PC-3 (cell line): ENCODE data around the gene MYH9. TPM values are rescaled to one million over a fixed set of nuclear protein-coding genes. Genes with fewer than 3 reads are reported as not detected.

Experiments used
- ATAC-seq: fragments of 200-7000 bp; cut with Tn5 transposase; 2 replicates; pipeline ENCODE4 v1.9.1; 2020; ENCODE audit warnings: mild to moderate bottlenecking, moderate library complexity
- BruUV-seq: library from RNA; stranded (reverse); fragments of 400-500 nt; replicated peaks from 2 replicates; lab custom pipeline; 2021; lab: Mats Ljungman, UMichigan
- CTCF ChIA-PET: fragments of 300-600 bp; sonication (Branson Sonifier 250); formaldehyde crosslinking; loops from one replicate; lab custom pipeline; 2022; ENCODE audit warnings: antibody characterized with exemption; lab: Charles Lee
- POLR2A ChIA-PET: fragments of 300-600 bp; sonication (Branson Sonifier 250); formaldehyde crosslinking; loops from one replicate; lab custom pipeline; 2022; ENCODE audit warnings: antibody characterized with exemption; ENCODE audit not compliant: unreplicated experiment; lab: Charles Lee
- DNase-seq: peaks from one replicate; pipeline ENCODE4 v3.0.0-alpha.2; 2015
- H2AFZ ChIP-seq: fragments of 300-600 bp; sonication (generic); 2 replicates; pipeline ENCODE4 v1.6.0; 2016; ENCODE audit warnings: antibody characterized with exemption, low read length
- H3F3A ChIP-seq: fragments of 300-600 bp; sonication (generic); one replicate; pipeline ENCODE4 v1.6.0; 2017; ENCODE audit warnings: antibody characterized with exemption, low read length, control low read depth, mild to moderate bottlenecking; ENCODE audit not compliant: unreplicated experiment
- H3K27ac ChIP-seq: fragments of 300-600 bp; sonication (generic); 2 replicates; pipeline ENCODE4 v1.5.1; 2016; ENCODE audit warnings: mild to moderate bottlenecking, low read length
- H3K27me3 ChIP-seq: fragments of 300-600 bp; sonication (generic); 2 replicates; pipeline ENCODE4 v1.6.1; 2016; ENCODE audit warnings: low read length, mixed read lengths
- H3K36me3 ChIP-seq: fragments of 300-600 bp; sonication (generic); 2 replicates; pipeline ENCODE4 v1.6.1; 2016; ENCODE audit warnings: low read depth, mixed run types, low read length, mixed read lengths
- H3K4me1 ChIP-seq: fragments of 300-600 bp; sonication (generic); 2 replicates; pipeline ENCODE4 v1.5.1; 2016; ENCODE audit warnings: low read length; ENCODE audit not compliant: insufficient read depth
- H3K4me2 ChIP-seq: fragments of 300-600 bp; sonication (generic); 2 replicates; pipeline ENCODE4 v1.6.0; 2016; ENCODE audit warnings: low read length
- H3K4me3 ChIP-seq: fragments of 300-600 bp; sonication (generic); 2 replicates; pipeline ENCODE4 v1.5.1; 2016; ENCODE audit warnings: mild to moderate bottlenecking, low read length, mixed read lengths
- H3K79me2 ChIP-seq: fragments of 300-600 bp; sonication (generic); 2 replicates; pipeline ENCODE4 v1.6.1; 2017; ENCODE audit warnings: low read length, mixed read lengths
- H3K9ac ChIP-seq: fragments of 300-600 bp; sonication (generic); 2 replicates; pipeline ENCODE4 v1.6.0; 2016; ENCODE audit warnings: mild to moderate bottlenecking, low read length
- H3K9me2 ChIP-seq: fragments of 300-600 bp; sonication (generic); replicated peaks from 2 replicates; pipeline ENCODE4 v1.6.1; 2016; ENCODE audit warnings: mixed run types, low read length, mixed read lengths
- H3K9me3 ChIP-seq: fragments of 300-600 bp; sonication (generic); 2 replicates; pipeline ENCODE4 v1.6.1; 2016; ENCODE audit warnings: low read length, mixed read lengths
- H4K20me1 ChIP-seq: fragments of 300-600 bp; sonication (generic); 2 replicates; pipeline ENCODE4 v1.6.1; 2016; ENCODE audit warnings: low read length, mixed read lengths
- EZH2 ChIP-seq: fragments of 300-600 bp; sonication (generic); IDR thresholded peaks from one replicate; pipeline ENCODE4 v1.6.1; 2017; ENCODE audit warnings: antibody characterized with exemption, mild to moderate bottlenecking, low read length; ENCODE audit not compliant: unreplicated experiment
- EZH2phosphoT487 ChIP-seq: fragments of 300-600 bp; sonication (generic); IDR thresholded peaks from 2 replicates; pipeline ENCODE4 v1.6.1; 2018; ENCODE audit warnings: mild to moderate bottlenecking, antibody characterized with exemption, low read length, borderline replicate concordance
- intact Hi-C: fragments of 100-400 bp; cut with micrococcal nuclease; formaldehyde crosslinking; loops from 2 replicates; pipeline ENCODE4 v1.9.0; 2023
- total RNA-seq: library from RNA; depleted of rRNA; stranded (reverse); fragments of >200 nt; gene quantifications from 2 replicates; pipeline ENCODE4 v1.2.3, GENCODE V29; 2014
- TF ChIP-seq, protein P1 (sequence below): fragments of 300-600 bp; sonication (generic); conservative IDR thresholded peaks from 2 replicates; pipeline ENCODE4 v1.5.1; 2017; ENCODE audit warnings: antibody characterized with exemption, low read depth, mild to moderate bottlenecking, low read length

Gene MYH9
- total RNA-seq, 1 experiment from 2014 or later = 357 TPM

DNA sequence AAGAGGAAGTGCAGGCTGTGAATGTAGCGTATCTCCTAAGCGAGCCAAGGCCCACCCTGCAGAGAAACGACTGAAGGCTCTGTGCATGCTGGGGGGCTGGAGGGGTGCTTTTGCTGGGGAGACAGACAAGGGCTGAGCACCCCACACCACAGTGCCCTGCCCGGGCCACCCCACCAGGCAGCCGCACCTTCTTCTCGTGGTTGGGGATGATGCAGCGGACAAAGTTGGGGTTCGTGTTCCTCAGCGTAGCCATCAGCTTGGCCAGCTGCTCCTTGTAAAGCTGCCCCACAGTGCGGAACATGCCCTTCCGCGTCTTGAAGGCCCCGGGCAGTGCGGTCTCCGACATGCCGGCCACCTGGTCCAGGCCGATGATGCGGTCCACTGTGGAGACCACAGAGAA is 81.5 kb downstream of the MYH9 start:
- intact Hi-C loops = no loop called here
- Histone ChIP-seq H3K27ac (no peak overlapping the region), H3K36me3 (peaks cover 69% of the 10 kb centered on the region), H4K20me1 (peaks cover 10% of the 10 kb centered on the region), H3K4me2 (no peak overlapping the region), H3K9ac (no peak overlapping the region), H3K79me2 (0 out of 2 replicates have a peak, but pooled peaks cover 5% of the 10 kb centered on the region), H3K9me2 (no peaks in the 10 kb centered on the region), H2AFZ (no peak overlapping the region), H3K27me3 (no peaks in the 10 kb centered on the region), H3K4me3 (no peak overlapping the region), H3K9me3 (no peaks in the 10 kb centered on the region), H3K4me1 (peaks cover 36% of the 10 kb centered on the region), H3F3A (no peaks in the 10 kb centered on the region)
- BruUV-seq = no TSS peak
- ATAC-seq (no peak), DNase-seq (no peak)
- POLR2A ChIA-PET = no interaction called here
- CTCF ChIA-PET = no interaction called here
- TF ChIP-seq EZH2 = no peak
- TF ChIP-seq, protein P1, sequence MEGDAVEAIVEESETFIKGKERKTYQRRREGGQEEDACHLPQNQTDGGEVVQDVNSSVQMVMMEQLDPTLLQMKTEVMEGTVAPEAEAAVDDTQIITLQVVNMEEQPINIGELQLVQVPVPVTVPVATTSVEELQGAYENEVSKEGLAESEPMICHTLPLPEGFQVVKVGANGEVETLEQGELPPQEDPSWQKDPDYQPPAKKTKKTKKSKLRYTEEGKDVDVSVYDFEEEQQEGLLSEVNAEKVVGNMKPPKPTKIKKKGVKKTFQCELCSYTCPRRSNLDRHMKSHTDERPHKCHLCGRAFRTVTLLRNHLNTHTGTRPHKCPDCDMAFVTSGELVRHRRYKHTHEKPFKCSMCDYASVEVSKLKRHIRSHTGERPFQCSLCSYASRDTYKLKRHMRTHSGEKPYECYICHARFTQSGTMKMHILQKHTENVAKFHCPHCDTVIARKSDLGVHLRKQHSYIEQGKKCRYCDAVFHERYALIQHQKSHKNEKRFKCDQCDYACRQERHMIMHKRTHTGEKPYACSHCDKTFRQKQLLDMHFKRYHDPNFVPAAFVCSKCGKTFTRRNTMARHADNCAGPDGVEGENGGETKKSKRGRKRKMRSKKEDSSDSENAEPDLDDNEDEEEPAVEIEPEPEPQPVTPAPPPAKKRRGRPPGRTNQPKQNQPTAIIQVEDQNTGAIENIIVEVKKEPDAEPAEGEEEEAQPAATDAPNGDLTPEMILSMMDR = no peak
- TF ChIP-seq EZH2phosphoT487 = no peak

DNA sequence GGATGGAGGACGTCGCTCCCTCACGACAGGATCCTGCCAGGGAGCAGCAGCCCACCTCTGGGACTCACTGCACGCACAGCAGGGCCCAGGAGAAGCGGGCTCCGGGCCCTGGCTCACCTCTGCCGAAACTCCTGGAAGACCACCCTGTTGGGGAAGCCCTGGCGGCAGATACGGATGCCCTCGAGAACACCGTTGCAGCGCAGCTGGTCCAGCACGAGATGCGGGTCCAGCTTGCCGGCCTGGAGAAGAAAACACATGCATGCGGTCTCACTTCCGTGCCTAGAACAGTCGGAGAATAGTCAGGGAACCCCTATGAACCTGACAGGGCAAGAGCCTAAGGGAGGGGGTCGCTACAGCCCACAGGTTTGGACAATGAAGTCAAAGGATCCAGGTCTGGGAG is 82.0 kb downstream of the MYH9 start:
- Histone ChIP-seq H3K27ac (no peak overlapping the region), H3F3A (no peaks in the 10 kb centered on the region), H2AFZ (no peak overlapping the region), H3K9me2 (no peaks in the 10 kb centered on the region), H3K27me3 (no peaks in the 10 kb centered on the region), H3K4me3 (no peak overlapping the region), H3K36me3 (peaks cover 69% of the 10 kb centered on the region), H4K20me1 (peaks cover 10% of the 10 kb centered on the region), H3K79me2 (0 out of 2 replicates have a peak, but pooled peaks cover 2% of the 10 kb centered on the region), H3K4me2 (no peak overlapping the region), H3K9me3 (no peaks in the 10 kb centered on the region), H3K4me1 (peaks cover 36% of the 10 kb centered on the region), H3K9ac (no peak overlapping the region)
- intact Hi-C loops = no loop called here
- TF ChIP-seq EZH2phosphoT487 = no peak
- TF ChIP-seq, protein P1 = no peak
- ATAC-seq (no peak), DNase-seq (no peak)
- ChIA-PET CTCF (no interaction called here), POLR2A (no interaction called here)
- no TSS peak for BruUV-seq

DNA sequence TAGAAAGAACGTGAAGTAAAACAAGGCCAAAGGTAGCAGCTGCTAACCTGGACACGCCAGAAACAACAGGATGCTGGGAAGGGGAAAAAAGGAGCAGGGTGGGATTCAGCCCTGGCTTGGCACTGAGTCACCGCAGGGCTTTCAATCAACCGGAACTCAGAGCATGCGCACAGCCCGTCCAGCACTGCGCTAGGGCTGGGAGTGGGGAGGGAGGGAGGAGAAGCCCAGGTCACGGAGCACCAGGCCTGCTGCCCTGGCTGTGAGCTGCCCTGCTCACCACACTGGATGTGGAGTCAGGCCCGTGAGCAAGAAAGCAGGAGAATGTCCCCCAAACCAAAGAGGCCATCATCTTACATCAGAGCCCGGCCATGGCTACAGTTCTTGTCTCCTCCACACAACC is 83.3 kb downstream of the MYH9 start:
- intact Hi-C loops = loop anchor here (5.0 kb wide), 1 partner anchor 83 kb away; the partner anchor contains the start of gene MYH9
- H3K9me3 ChIP-seq = no peaks in the 10 kb centered on the region
- no peaks in the 10 kb centered on the region for H3K79me2 ChIP-seq
- POLR2A ChIA-PET = no interaction called here
- H3K27me3 ChIP-seq = no peaks in the 10 kb centered on the region
- CTCF ChIA-PET = no interaction called here
- DNase-seq = peak; percentile 7
- H3F3A ChIP-seq = no peaks in the 10 kb centered on the region
- BruUV-seq = no TSS peak
- peaks cover 74% of the 10 kb centered on the region for H3K36me3 ChIP-seq
- no peaks in the 10 kb centered on the region for H3K9me2 ChIP-seq
- no peak for ATAC-seq
- H3K4me3 ChIP-seq = no peak overlapping the region
- TF ChIP-seq, protein P1 = no peak
- TF ChIP-seq EZH2phosphoT487 (no peak), EZH2 (no peak)
- H3K27ac ChIP-seq = peak overlapping the region; percentile 29; the same call in 1 of the 2 replicates
- H4K20me1 ChIP-seq = peaks cover 12% of the 10 kb centered on the region
- peaks cover 36% of the 10 kb centered on the region for H3K4me1 ChIP-seq
- H3K4me2 ChIP-seq = no peak overlapping the region
- H3K9ac ChIP-seq = no peak overlapping the region
- no peak overlapping the region for H2AFZ ChIP-seq
